ENCODE measurements around the gene ALPL.

Gene ALPL

DNA sequence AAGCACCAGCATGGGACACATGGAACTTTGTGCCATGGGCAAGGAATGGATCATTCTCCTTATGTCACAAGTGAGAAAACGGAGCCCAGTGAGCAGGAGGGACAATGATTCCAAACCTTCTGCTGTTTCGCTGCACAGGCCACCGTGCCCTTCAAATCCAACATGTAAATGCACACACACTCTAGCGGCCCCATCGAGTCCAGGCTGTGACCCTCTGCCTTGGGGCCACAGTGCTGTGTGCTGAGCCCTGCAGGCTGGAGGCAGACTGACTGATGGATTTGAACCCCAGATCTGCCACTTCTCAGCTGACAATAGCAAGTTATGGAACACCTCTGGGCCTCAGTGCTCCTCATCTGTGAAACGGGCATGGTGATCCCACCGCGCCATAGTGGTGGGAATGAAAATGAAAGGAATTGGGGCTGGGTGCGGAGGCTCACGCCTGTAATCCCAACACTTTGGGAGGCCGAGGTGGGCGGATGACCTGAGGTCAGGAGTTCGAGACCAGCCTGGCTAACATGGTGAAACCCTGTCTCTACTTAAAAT is 63.6 kb downstream of the ALPL start:
- TF ChIP-seq, protein P1, sequence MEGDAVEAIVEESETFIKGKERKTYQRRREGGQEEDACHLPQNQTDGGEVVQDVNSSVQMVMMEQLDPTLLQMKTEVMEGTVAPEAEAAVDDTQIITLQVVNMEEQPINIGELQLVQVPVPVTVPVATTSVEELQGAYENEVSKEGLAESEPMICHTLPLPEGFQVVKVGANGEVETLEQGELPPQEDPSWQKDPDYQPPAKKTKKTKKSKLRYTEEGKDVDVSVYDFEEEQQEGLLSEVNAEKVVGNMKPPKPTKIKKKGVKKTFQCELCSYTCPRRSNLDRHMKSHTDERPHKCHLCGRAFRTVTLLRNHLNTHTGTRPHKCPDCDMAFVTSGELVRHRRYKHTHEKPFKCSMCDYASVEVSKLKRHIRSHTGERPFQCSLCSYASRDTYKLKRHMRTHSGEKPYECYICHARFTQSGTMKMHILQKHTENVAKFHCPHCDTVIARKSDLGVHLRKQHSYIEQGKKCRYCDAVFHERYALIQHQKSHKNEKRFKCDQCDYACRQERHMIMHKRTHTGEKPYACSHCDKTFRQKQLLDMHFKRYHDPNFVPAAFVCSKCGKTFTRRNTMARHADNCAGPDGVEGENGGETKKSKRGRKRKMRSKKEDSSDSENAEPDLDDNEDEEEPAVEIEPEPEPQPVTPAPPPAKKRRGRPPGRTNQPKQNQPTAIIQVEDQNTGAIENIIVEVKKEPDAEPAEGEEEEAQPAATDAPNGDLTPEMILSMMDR (IDR thresholded peaks at IDR 0.05; ENCODE audit: insufficient read depth, low read length, poor library complexity, severe bottlenecking) = no peak
- no peak for TF ChIP-seq EZH2phosphoT487 (conservative IDR thresholded peaks at IDR 0.05; ENCODE audit: low read length)
- Histone ChIP-seq H3K9me3 (ENCODE audit: insufficient read depth, low read length) (no peaks in the 10 kb centered on the region), H3K9ac (ENCODE audit: low read length) (no peak overlapping the region), H3K36me3 (ENCODE audit: low read length) (no peaks in the 10 kb centered on the region), H2AFZ (ENCODE audit: low read depth, low read length, severe bottlenecking) (no peak overlapping the region), H3K27ac (ENCODE audit: low read depth, low read length) (no peak overlapping the region), H3F3A (ENCODE audit: insufficient read depth) (no peaks in the 10 kb centered on the region), H3K4me3 (ENCODE audit: insufficient read depth, low read length, poor library complexity, severe bottlenecking) (no peak overlapping the region), H4K20me1 (ENCODE audit: low read depth, low read length) (no peaks in the 10 kb centered on the region), H3K9me2 (replicated peaks; ENCODE audit: insufficient read depth, low read length) (no peaks in the 10 kb centered on the region), H3K27me3 (ENCODE audit: low read length) (no peaks in the 10 kb centered on the region), H3K4me2 (ENCODE audit: low read depth, low read length, poor library complexity, severe bottlenecking) (no peak overlapping the region), H3K79me2 (ENCODE audit: insufficient read depth, low read length) (no peaks in the 10 kb centered on the region)

- Histone ChIP-seq H3K9me2 (replicated peaks; ENCODE audit: insufficient read depth, low read length) (no peaks in the 10 kb centered on the region), H3K4me2 (ENCODE audit: low read depth, low read length, poor library complexity, severe bottlenecking) (no peak overlapping the region), H3K79me2 (ENCODE audit: insufficient read depth, low read length) (no peaks in the 10 kb centered on the region), H3K27me3 (ENCODE audit: low read length) (no peaks in the 10 kb centered on the region), H4K20me1 (ENCODE audit: low read depth, low read length) (no peaks in the 10 kb centered on the region), H3K9ac (ENCODE audit: low read length) (no peak overlapping the region), H3F3A (ENCODE audit: insufficient read depth) (no peaks in the 10 kb centered on the region), H3K27ac (ENCODE audit: low read depth, low read length) (no peak overlapping the region), H3K4me3 (ENCODE audit: insufficient read depth, low read length, poor library complexity, severe bottlenecking) (no peak overlapping the region), H2AFZ (ENCODE audit: low read depth, low read length, severe bottlenecking) (no peak overlapping the region), H3K36me3 (ENCODE audit: low read length) (no peaks in the 10 kb centered on the region), H3K9me3 (ENCODE audit: insufficient read depth, low read length) (no peaks in the 10 kb centered on the region)
- TF ChIP-seq, protein P1 (IDR thresholded peaks at IDR 0.05; ENCODE audit: insufficient read depth, low read length, poor library complexity, severe bottlenecking) = no peak
- no peak for TF ChIP-seq EZH2phosphoT487 (conservative IDR thresholded peaks at IDR 0.05; ENCODE audit: low read length)
Measured at GRCh38 chr1:21573475-21573874, 64.3 kb downstream of the ALPL start.

DNA sequence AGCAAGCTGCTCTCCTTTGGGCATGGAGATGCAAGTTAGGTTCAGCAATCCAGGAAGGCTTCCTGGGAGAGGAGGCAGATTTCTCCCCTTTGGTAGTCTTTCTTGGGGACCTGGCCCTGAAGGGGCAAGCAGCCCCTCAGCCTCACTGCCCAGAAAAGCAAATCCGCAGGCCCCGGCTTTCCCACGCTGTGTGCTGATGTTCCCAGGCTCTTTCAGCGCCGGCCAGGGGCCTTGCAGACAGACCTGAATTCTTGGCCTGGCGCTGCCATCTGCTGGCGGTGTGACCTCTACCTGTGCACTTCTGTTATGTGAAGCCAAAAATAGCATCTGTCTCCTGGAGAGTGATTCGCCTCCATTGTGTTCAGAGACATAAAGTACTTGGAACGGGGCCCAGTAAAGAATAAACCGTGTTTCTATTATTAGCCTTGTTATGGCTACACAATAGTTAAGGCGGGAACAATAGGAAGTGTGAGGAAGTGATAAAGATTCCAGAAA is 64.8 kb downstream of the ALPL start:
- no peaks in the 10 kb centered on the region for H3K9me2 ChIP-seq (replicated peaks; ENCODE audit: insufficient read depth, low read length)
- H3K9me3 ChIP-seq (ENCODE audit: insufficient read depth, low read length) = no peaks in the 10 kb centered on the region
- no peak overlapping the region for H3K4me3 ChIP-seq (ENCODE audit: insufficient read depth, low read length, poor library complexity, severe bottlenecking)
- no peaks in the 10 kb centered on the region for H3K27me3 ChIP-seq (ENCODE audit: low read length)
- H2AFZ ChIP-seq (ENCODE audit: low read depth, low read length, severe bottlenecking) = no peak overlapping the region
- H3F3A ChIP-seq (ENCODE audit: insufficient read depth) = no peaks in the 10 kb centered on the region
- H4K20me1 ChIP-seq (ENCODE audit: low read depth, low read length) = no peaks in the 10 kb centered on the region
- no peaks in the 10 kb centered on the region for H3K36me3 ChIP-seq (ENCODE audit: low read length)
- no peak overlapping the region for H3K4me2 ChIP-seq (ENCODE audit: low read depth, low read length, poor library complexity, severe bottlenecking)
- no peak overlapping the region for H3K9ac ChIP-seq (ENCODE audit: low read length)
- H3K27ac ChIP-seq (ENCODE audit: low read depth, low read length) = no peak overlapping the region
- no peak for TF ChIP-seq EZH2phosphoT487 (conservative IDR thresholded peaks at IDR 0.05; ENCODE audit: low read length)
- TF ChIP-seq, protein P1 (IDR thresholded peaks at IDR 0.05; ENCODE audit: insufficient read depth, low read length, poor library complexity, severe bottlenecking) = no peak
- H3K79me2 ChIP-seq (ENCODE audit: insufficient read depth, low read length) = no peaks in the 10 kb centered on the region
